H9 (cell line): ENCODE measurements around the gene ASTL. TPM values are rescaled to one million over a fixed set of nuclear protein-coding genes. Genes with fewer than 3 reads are reported as not detected.

Experiments
- DNase-seq: peaks from one replicate; pipeline ENCODE4 v3.0.0-alpha.2; 2017
- H2AFZ ChIP-seq: one replicate; pipeline ENCODE4 v1.6.1; 2013; ENCODE audit warnings: mild to moderate bottlenecking, low read length, control low read depth, moderate library complexity
- H2AK5ac ChIP-seq: 2 replicates; pipeline ENCODE4 v1.6.1; 2013; ENCODE audit warnings: low read length, control low read depth, mixed read lengths; ENCODE audit not compliant: insufficient read length
- H2BK120ac ChIP-seq: one replicate; pipeline ENCODE4 v1.6.1; 2013; ENCODE audit warnings: low read depth, mild to moderate bottlenecking, low read length, control low read depth, inconsistent platforms; ENCODE audit not compliant: poor library complexity, severe bottlenecking
- H2BK12ac ChIP-seq: 2 replicates; pipeline ENCODE4 v1.6.1; 2013; ENCODE audit warnings: low read length, control low read depth, mixed read lengths, low read depth; ENCODE audit not compliant: insufficient read length
- H2BK15ac ChIP-seq: 2 replicates; pipeline ENCODE4 v1.6.1; 2013; ENCODE audit warnings: low read depth, low read length, control low read depth
- H2BK20ac ChIP-seq: one replicate; pipeline ENCODE4 v1.6.1; 2013; ENCODE audit warnings: low read depth, mild to moderate bottlenecking, low read length, control low read depth, inconsistent platforms; ENCODE audit not compliant: poor library complexity, severe bottlenecking
- H2BK5ac ChIP-seq: 2 replicates; pipeline ENCODE4 v1.6.1; 2013; ENCODE audit warnings: low read length, control low read depth, mixed read lengths; ENCODE audit not compliant: insufficient read length
- H3K14ac ChIP-seq: 2 replicates; pipeline ENCODE4 v1.6.1; 2013; ENCODE audit warnings: low read length, control low read depth; ENCODE audit not compliant: insufficient read depth
- H3K18ac ChIP-seq: 2 replicates; pipeline ENCODE4 v1.6.1; 2013; ENCODE audit warnings: low read depth, mild to moderate bottlenecking, mixed read lengths, low read length, control low read depth; ENCODE audit not compliant: insufficient read length
- H3K23ac ChIP-seq: 2 replicates; pipeline ENCODE4 v1.6.1; 2013; ENCODE audit warnings: low read length, control low read depth, mixed read lengths, low read depth; ENCODE audit not compliant: insufficient read length
- H3K23me2 ChIP-seq: 2 replicates; pipeline ENCODE4 v1.6.1; 2013; ENCODE audit warnings: low read depth, mild to moderate bottlenecking, mixed read lengths, low read length, control low read depth; ENCODE audit not compliant: insufficient read length, poor library complexity, severe bottlenecking
- H3K27ac ChIP-seq: 2 replicates; pipeline ENCODE4 v1.5.1; 2013; ENCODE audit warnings: low read length, control low read depth, mixed read lengths, low read depth; ENCODE audit not compliant: insufficient read length
- H3K27me3 ChIP-seq: 2 replicates; pipeline ENCODE4 v1.6.1; 2013; ENCODE audit warnings: low read length, control low read depth, inconsistent platforms; ENCODE audit not compliant: insufficient read depth
- H3K4ac ChIP-seq: 2 replicates; pipeline ENCODE4 v1.6.1; 2013; ENCODE audit warnings: low read depth, mild to moderate bottlenecking, control low read depth, inconsistent platforms, low read length, moderate library complexity
- H3K4me1 ChIP-seq: 2 replicates; pipeline ENCODE4 v1.6.1; 2013; ENCODE audit warnings: low read length, control low read depth, inconsistent platforms; ENCODE audit not compliant: insufficient read depth
- H3K4me2 ChIP-seq: 2 replicates; pipeline ENCODE4 v1.6.1; 2013; ENCODE audit warnings: low read length, control low read depth, mixed read lengths; ENCODE audit not compliant: insufficient read length, insufficient read depth
- H3K56ac ChIP-seq: 2 replicates; pipeline ENCODE4 v1.6.1; 2013; ENCODE audit warnings: low read depth, mild to moderate bottlenecking, mixed read lengths, low read length, control low read depth; ENCODE audit not compliant: insufficient read length
- H3K79me1 ChIP-seq: 2 replicates; pipeline ENCODE4 v1.6.1; 2013; ENCODE audit warnings: low read depth, mild to moderate bottlenecking, moderate library complexity, low read length, control low read depth, inconsistent platforms; ENCODE audit not compliant: insufficient read depth, poor library complexity, severe bottlenecking
- H3K79me2 ChIP-seq: 2 replicates; pipeline ENCODE4 v1.6.1; 2013; ENCODE audit warnings: low read length, control low read depth, inconsistent platforms; ENCODE audit not compliant: insufficient read depth
- H3K9ac ChIP-seq: 2 replicates; pipeline ENCODE4 v1.6.1; 2013; ENCODE audit warnings: low read length, control low read depth, mixed read lengths; ENCODE audit not compliant: insufficient read length; ENCODE audit errors: extremely low read depth
- H3K9me3 ChIP-seq: one replicate; pipeline ENCODE4 v1.6.1; 2013; ENCODE audit warnings: low read depth, low read length, inconsistent platforms; ENCODE audit not compliant: control insufficient read depth
- H3T11ph ChIP-seq: one replicate; pipeline ENCODE4 v1.6.1; 2013; ENCODE audit warnings: mild to moderate bottlenecking, low read length, control low read depth, inconsistent platforms
- H4K20me1 ChIP-seq: one replicate; pipeline ENCODE4 v1.6.1; 2013; ENCODE audit not compliant: control insufficient read depth, insufficient read length, insufficient read depth
- H4K5ac ChIP-seq: 2 replicates; pipeline ENCODE4 v1.6.1; 2013; ENCODE audit warnings: low read depth, mild to moderate bottlenecking, mixed read lengths, low read length, control low read depth; ENCODE audit not compliant: insufficient read length
- H4K8ac ChIP-seq: replicated peaks from 2 replicates; pipeline ENCODE4 v1.6.1; 2013; ENCODE audit warnings: low read length, control low read depth, mixed read lengths, low read depth; ENCODE audit not compliant: insufficient read length
- H4K91ac ChIP-seq: 2 replicates; pipeline ENCODE4 v1.6.1; 2013; ENCODE audit warnings: low read depth, mild to moderate bottlenecking, moderate library complexity, mixed read lengths, low read length, control low read depth; ENCODE audit not compliant: insufficient read length
- H3K27ac Mint-ChIP-seq, 3 experiments: 2 replicates in 2 of 3; 3 replicates in 1 of 3; pipeline ENCODE4 v1.8.0; 2020 to 2021; ENCODE audit warnings: mixed read lengths in 3 of 3, mild to moderate bottlenecking in 1 of 3, moderate library complexity in 1 of 3
- H3K27me3 Mint-ChIP-seq: 2 replicates; pipeline ENCODE4 v1.8.0; 2021; ENCODE audit warnings: low read depth, mild to moderate bottlenecking, moderate library complexity, mixed read lengths
- H3K36me3 Mint-ChIP-seq, 3 experiments: 2 replicates in 2 of 3; 3 replicates in 1 of 3; pipeline ENCODE4 v1.8.0; 2020 to 2021; ENCODE audit warnings: low read depth in 3 of 3, mixed read lengths in 3 of 3; ENCODE audit not compliant: insufficient read depth in 1 of 3
- H3K4me1 Mint-ChIP-seq, 2 experiments: 2 replicates each; pipeline ENCODE4 v1.8.0; 2020; ENCODE audit warnings: mixed read lengths in 2 of 2
- H3K4me3 Mint-ChIP-seq, 2 experiments: 2 replicates in 1 of 2; 3 replicates in 1 of 2; pipeline ENCODE4 v1.8.0; 2020 to 2021; ENCODE audit warnings: mild to moderate bottlenecking in 2 of 2, mixed read lengths in 2 of 2, moderate library complexity in 1 of 2
- H3K9me3 Mint-ChIP-seq, 2 experiments: 2 replicates in 1 of 2; 3 replicates in 1 of 2; pipeline ENCODE4 v1.8.0; 2020; ENCODE audit warnings: mild to moderate bottlenecking in 2 of 2, mixed read lengths in 2 of 2, moderate library complexity in 1 of 2
- WGBS: extraction: QIAGEN DNeasy Blood & Tissue Kit; methylation state at CpG from one replicate; pipeline ENCODE4 v1.1.7; 2013; ENCODE audit warnings: missing lambda C conversion rate, low lambda C conversion rate, mixed read lengths; ENCODE audit not compliant: insufficient read length; ENCODE audit errors: extremely low coverage; 5-methylcytosine and 5-hydroxymethylcytosine counted together
- total RNA-seq: library from RNA; stranded (reverse); gene quantifications from 2 replicates; pipeline ENCODE4 v1.2.1, GENCODE V29; 2021
- TF ChIP-seq, protein P1 (sequence below): fragments of 200-600 bp; sonication (generic); conservative IDR thresholded peaks from 3 replicates; pipeline ENCODE4 v1.8.0; 2021; ENCODE audit warnings: antibody characterized with exemption, mild to moderate bottlenecking

ASTL gene
- total RNA-seq, 1 experiment from 2014 or later = 0.81 TPM

DNA sequence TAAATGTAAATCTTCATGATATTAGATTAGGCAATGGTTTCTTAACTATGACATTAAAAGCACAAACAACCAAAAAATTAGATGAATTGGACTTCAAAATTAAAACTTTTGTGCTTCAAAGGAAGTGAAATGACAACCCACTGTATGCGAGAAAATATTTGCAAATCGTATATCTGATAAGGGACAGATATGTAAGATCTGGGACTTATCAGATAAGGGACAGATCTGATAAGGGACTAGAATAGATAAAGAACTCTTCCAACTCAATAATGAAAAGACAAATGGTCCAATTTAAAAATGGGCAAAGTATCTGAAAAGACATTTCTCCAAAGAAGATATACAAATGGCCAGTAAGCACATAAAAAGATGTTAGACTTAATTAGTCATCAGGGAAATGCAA, 51.2 kb downstream of the ASTL start:
- H2BK120ac ChIP-seq = no peak overlapping the region
- no peak overlapping the region for H2AFZ ChIP-seq
- no peak overlapping the region for H3K9ac ChIP-seq
- no peak overlapping the region for H4K5ac ChIP-seq
- Mint-ChIP-seq H3K4me3 (no peak overlapping the region), H3K9me3 (peaks cover 0 to 2% of the 10 kb centered on the region in 2 experiments; a peak in 1 of 5 replicates), H3K27ac (no peak overlapping the region), H3K36me3 (no peaks in the 10 kb centered on the region; a peak in 1 of 7 replicates), H3K27me3 (peaks cover 2% of the 10 kb centered on the region), H3K4me1 (peaks cover 16 to 33% of the 10 kb centered on the region in 2 experiments)
- H2AK5ac ChIP-seq = no peak overlapping the region
- no peak overlapping the region for H2BK5ac ChIP-seq
- H2BK20ac ChIP-seq = no peak overlapping the region
- H2BK15ac ChIP-seq = no peak overlapping the region
- no peak overlapping the region for H3K4me2 ChIP-seq
- H3K79me2 ChIP-seq = no peaks in the 10 kb centered on the region
- H3K23me2 ChIP-seq = no peaks in the 10 kb centered on the region
- H3K14ac ChIP-seq = no peak overlapping the region
- H3K23ac ChIP-seq = no peak overlapping the region
- no peak overlapping the region for H4K91ac ChIP-seq
- TF ChIP-seq, protein P1, sequence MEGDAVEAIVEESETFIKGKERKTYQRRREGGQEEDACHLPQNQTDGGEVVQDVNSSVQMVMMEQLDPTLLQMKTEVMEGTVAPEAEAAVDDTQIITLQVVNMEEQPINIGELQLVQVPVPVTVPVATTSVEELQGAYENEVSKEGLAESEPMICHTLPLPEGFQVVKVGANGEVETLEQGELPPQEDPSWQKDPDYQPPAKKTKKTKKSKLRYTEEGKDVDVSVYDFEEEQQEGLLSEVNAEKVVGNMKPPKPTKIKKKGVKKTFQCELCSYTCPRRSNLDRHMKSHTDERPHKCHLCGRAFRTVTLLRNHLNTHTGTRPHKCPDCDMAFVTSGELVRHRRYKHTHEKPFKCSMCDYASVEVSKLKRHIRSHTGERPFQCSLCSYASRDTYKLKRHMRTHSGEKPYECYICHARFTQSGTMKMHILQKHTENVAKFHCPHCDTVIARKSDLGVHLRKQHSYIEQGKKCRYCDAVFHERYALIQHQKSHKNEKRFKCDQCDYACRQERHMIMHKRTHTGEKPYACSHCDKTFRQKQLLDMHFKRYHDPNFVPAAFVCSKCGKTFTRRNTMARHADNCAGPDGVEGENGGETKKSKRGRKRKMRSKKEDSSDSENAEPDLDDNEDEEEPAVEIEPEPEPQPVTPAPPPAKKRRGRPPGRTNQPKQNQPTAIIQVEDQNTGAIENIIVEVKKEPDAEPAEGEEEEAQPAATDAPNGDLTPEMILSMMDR = no peak
- no peak overlapping the region for H4K8ac ChIP-seq
- no peaks in the 10 kb centered on the region for H3K9me3 ChIP-seq
- H3K18ac ChIP-seq = no peak overlapping the region
- no peaks in the 10 kb centered on the region for H3K4me1 ChIP-seq
- no peak for DNase-seq
- H3K56ac ChIP-seq = no peak overlapping the region
- H3K79me1 ChIP-seq = no peaks in the 10 kb centered on the region
- H4K20me1 ChIP-seq = no peaks in the 10 kb centered on the region
- no peak overlapping the region for H2BK12ac ChIP-seq
- H3T11ph ChIP-seq = no peak overlapping the region
- H3K27ac ChIP-seq = no peak overlapping the region
- WGBS = no CpG with 5 or more reads among the region's 2 CpGs
- no peak overlapping the region for H3K4ac ChIP-seq
- no peaks in the 10 kb centered on the region for H3K27me3 ChIP-seq
